Astrocyte of the spinal cord (primary cell): ENCODE measurements around the gene AOAH.
A peak's percentile ranks its signal among the peaks of the same experiment; 100 is the strongest.

Experiments used
- DNase-seq: peaks from one replicate; pipeline ENCODE4 v3.0.0; 2011; ENCODE audit warnings: low read depth, low spot score
- H3K4me3 ChIP-seq: 2 replicates; pipeline ENCODE4 v1.5.1; 2011; ENCODE audit warnings: low read depth, mild to moderate bottlenecking, low read length, moderate library complexity
- CTCF ChIP-seq: IDR thresholded peaks from 2 replicates; pipeline ENCODE4 v1.5.1; 2012; ENCODE audit warnings: low read depth, mild to moderate bottlenecking, low read length, inconsistent platforms
- in situ Hi-C: cut with HindIII; loops from 2 replicates; pipeline ENCODE4 v1.10.0; 2017; ENCODE audit warnings: low sequenced_read_pairs

Gene AOAH

GRCh38 chr7:36532981-36533499 lies 191.3 kb downstream of the AOAH start:
- in situ Hi-C loops = no loop called here
- TF ChIP-seq CTCF = no peak

GRCh38 chr7:36531951-36532350 lies 192.3 kb downstream of the AOAH start:
- in situ Hi-C loops = no loop called here
- H3K4me3 ChIP-seq = no peak overlapping the region
- no peak for TF ChIP-seq CTCF
- DNase-seq = no peak

More at GRCh38 chr7:36532981-36533499, 191.3 kb downstream of the AOAH start:
- no peak for DNase-seq
- no peak overlapping the region for H3K4me3 ChIP-seq

GRCh38 chr7:36530456-36530855 lies 193.8 kb downstream of the AOAH start:
- in situ Hi-C loops = no loop called here
- H3K4me3 ChIP-seq = no peak overlapping the region
- DNase-seq = no peak
- no peak for TF ChIP-seq CTCF

GRCh38 chr7:36527549-36527913 lies 196.8 kb downstream of the AOAH start:
- no peak overlapping the region for H3K4me3 ChIP-seq
- no peak for TF ChIP-seq CTCF
- in situ Hi-C loops = no loop called here
- DNase-seq = no peak

- in situ Hi-C loops = no loop called here
- DNase-seq = peak; percentile 64
- no peak overlapping the region for H3K4me3 ChIP-seq
- TF ChIP-seq CTCF = no peak
These were observed 197.3 kb downstream of the AOAH start for GRCh38 chr7:36526863-36527548.

GRCh38 chr7:36523371-36524101 lies 200.8 kb downstream of the AOAH start:
- in situ Hi-C loops = no loop called here
- no peak for TF ChIP-seq CTCF

More at GRCh38 chr7:36523371-36524101, 200.8 kb downstream of the AOAH start:
- no peak for DNase-seq
- H3K4me3 ChIP-seq = no peak overlapping the region
